Measurements from ENCODE around the gene TRAF7. TPM values are rescaled to one million over a fixed set of nuclear protein-coding genes. Genes with fewer than 3 reads are reported as not detected.
A peak's percentile ranks its signal among the peaks of the same experiment; 100 is the strongest.

Gene TRAF7
- total RNA-seq, 1 donor = 90.5 TPM

- no peak for DNase-seq (ENCODE audit: low read depth in 2 of 3, low spot score in 2 of 3)
Observed at GRCh38 chr16:2147378-2147777, 8.2 kb upstream of the TRAF7 start.

GRCh38 chr16:2147981-2148671 is 7.5 kb upstream of the TRAF7 start, which contains the start of gene RAB26:
Gene RAB26 (plus strand): TSS chr16:2148625. CDS start chr16:2148784, 159 bp downstream.
- DNase-seq (ENCODE audit: low read depth in 2 of 3, low spot score in 2 of 3) = peak in 2 of 3 donors; percentile 56

GRCh38 chr16:2148714-2149629 is 6.6 kb upstream of the TRAF7 start:
- no peak for DNase-seq (ENCODE audit: low read depth in 2 of 3, low spot score in 2 of 3)

DNA sequence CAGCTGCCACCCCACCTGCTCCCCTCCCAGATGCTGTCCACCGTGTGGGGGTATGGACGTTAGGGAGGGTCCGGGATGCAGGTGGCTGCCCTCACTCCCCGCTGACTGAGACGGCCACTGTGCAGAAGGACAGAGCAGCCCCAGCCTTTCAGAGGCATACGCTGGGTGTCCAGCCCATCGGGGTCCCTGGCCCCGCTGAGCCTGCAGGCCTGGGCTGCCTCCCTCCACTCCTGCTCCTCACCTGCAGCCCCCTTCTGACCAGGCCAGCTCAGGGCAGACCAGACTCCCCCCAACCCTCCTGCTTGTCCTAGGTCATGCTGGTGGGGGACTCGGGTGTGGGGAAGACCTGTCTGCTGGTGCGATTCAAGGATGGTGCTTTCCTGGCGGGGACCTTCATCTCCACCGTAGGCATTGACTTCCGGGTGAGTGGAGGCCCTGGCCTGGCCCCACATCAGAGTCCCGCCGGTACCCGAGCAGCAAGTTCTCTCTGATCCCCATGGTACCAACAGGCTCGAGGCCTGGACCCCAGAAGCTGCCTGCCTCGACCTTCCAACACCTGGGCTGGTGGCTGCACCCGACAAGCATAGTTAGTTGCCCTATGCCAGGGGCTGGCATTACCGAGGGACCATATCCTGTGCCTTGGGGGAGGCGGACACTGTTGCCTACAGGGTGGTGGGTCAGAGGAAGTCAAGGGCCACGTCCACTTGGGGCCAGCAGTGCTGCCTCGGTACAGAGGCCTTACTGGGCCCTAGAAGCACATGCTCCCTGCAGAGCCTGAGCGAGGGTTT is 5.8 kb upstream of the TRAF7 start:
- DNase-seq (ENCODE audit: low read depth in 2 of 3, low spot score in 2 of 3) = no peak

DNA sequence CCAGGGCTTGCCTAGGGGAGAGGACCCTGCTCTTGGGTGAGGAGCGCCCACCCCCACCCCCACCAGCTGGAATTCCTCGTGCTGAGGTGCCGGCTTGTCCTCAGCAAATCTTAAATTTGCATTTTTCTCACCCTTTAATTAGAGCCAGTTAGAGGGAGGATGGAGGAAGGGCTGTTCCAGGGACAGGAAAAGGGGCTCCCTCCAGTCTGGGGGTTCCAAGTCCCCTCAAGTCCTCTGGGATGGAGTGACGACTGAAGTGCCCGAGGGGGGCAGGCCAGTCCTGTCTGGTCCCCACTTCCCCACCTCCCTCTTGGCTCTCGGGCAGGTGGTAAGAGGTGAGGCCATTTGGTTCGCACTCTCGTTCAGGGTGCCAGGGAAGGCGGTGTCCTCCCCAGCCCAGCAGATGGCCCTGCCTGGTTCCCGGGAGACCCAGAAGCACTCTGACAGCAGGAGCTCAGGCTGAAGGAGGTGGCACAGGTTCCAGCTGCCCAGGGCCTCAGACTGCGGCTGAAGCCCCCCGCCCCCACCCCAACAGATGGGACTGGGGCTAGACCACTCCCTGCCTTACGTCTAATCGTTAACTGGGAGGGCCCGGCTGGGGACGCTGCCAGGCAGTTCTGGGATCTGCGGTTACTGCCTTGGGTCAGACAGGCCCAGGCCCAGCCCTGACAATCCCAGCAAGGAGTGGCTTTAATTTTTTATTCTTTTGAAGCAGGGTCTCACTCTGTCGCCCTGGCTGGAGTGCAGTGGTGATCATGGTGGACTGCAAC is 5.0 kb upstream of the TRAF7 start:
- no peak for DNase-seq (ENCODE audit: low read depth in 2 of 3, low spot score in 2 of 3)

- DNase-seq (ENCODE audit: low read depth in 2 of 3, low spot score in 2 of 3) = no peak
Observed at GRCh38 chr16:2151188-2152091, 4.1 kb upstream of the TRAF7 start.

GRCh38 chr16:2152695-2153506 is 2.7 kb upstream of the TRAF7 start:
- DNase-seq (ENCODE audit: low read depth in 2 of 3, low spot score in 2 of 3) = no peak

GRCh38 chr16:2154533-2155090 is 970 bp upstream of the TRAF7 start:
- no peak for DNase-seq (ENCODE audit: low read depth in 2 of 3, low spot score in 2 of 3)

GRCh38 chr16:2155977-2156848 is 631 bp downstream of the TRAF7 start:
- DNase-seq (ENCODE audit: low read depth in 2 of 3, low spot score in 2 of 3) = peak in 1 of 3 donors; percentile 26

- no peak for DNase-seq (ENCODE audit: low read depth in 2 of 3, low spot score in 2 of 3)
Observed at GRCh38 chr16:2156849-2157224, 1.3 kb downstream of the TRAF7 start.

DNA sequence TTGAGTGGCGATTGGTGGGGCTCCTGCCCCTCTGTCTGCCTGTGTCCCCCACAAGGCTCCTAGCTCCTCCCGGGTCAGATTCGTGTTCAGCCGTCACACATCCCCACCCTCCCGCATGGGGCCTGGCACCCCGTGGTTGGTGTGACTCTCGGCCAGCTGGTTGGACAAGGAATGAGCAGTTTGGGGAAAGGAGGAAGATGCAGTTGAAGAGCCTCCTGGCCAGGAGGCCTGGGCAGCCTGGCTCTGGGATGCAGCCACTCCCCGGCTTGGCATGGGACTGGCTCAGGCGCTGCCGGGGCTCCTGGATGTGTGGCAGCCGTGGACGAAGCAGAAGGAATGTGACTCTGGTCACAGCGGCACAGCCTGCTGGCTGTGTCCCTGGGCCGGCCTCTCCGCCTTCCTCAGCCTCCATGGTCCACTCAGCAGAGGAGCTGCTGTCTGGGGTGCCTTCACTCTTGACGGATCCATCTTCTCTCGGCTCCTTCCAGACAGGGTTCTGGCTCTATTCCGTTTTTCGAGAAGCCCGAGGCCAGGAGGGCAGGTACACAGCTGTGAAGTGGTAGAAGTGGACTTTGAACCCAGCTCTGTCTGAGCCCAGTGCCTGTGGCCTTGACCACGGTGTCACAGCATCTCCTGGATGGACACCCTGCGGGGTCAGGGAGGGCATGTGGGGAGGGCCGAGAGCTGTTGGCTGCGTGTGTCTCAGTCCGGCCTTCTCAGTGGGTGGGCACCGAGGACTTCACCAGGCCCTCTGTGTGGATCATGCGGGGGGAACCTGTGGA is 2.1 kb downstream of the TRAF7 start:
- DNase-seq (ENCODE audit: low read depth in 2 of 3, low spot score in 2 of 3) = no peak

DNA sequence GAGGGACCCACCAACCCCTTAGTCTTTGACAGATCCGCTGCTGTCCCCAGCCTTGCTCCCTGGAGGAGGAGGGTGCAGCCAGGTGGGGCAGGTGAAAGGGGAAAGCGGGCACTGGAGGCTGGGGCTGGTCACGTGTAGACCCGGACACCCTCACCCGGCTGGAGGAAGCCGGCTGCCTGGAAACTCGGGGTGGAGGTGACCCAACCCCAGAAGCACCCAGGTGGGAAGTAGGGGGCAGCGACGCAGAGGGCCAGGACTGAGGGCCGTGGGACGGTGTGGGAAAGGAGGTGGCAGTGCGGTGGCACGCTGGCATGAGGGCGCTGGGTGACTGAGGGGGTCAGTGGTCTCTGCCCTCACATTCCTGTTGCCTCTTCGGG is 2.7 kb downstream of the TRAF7 start:
- DNase-seq (ENCODE audit: low read depth in 2 of 3, low spot score in 2 of 3) = no peak

DNA sequence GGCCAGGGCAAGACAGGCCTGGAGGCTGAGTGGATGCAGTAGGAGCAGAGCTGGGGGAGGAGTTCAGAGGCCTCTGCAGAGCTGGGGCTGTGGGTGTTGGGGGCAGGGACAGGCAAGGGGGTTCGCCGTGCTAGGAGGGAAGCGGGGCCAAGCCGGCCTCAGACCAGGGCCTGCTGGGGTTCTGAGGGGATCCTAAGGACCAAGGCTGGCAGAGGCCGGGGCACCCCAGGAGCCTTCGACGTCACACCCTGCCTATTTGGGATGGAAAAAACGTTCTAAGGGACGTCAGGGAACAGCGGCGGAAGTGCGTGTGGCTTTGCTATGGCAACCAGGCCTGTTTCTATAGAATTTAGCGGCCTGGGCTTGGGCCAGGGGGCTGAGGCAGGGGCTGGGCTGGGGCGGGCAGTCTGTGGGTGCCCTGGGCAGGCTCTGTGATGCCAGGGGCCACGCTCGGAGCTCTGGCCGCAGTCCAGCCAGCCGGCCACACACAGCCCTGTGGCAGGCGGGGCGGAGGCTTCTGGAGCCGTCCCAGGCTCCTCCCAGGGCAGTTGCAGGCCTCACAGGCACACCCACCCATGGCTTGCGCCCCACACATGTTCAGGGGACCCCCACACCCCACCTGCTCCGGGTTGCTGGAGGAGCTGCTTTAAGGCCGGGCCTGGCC is 3.7 kb downstream of the TRAF7 start:
- DNase-seq (ENCODE audit: low read depth in 2 of 3, low spot score in 2 of 3) = no peak

DNA sequence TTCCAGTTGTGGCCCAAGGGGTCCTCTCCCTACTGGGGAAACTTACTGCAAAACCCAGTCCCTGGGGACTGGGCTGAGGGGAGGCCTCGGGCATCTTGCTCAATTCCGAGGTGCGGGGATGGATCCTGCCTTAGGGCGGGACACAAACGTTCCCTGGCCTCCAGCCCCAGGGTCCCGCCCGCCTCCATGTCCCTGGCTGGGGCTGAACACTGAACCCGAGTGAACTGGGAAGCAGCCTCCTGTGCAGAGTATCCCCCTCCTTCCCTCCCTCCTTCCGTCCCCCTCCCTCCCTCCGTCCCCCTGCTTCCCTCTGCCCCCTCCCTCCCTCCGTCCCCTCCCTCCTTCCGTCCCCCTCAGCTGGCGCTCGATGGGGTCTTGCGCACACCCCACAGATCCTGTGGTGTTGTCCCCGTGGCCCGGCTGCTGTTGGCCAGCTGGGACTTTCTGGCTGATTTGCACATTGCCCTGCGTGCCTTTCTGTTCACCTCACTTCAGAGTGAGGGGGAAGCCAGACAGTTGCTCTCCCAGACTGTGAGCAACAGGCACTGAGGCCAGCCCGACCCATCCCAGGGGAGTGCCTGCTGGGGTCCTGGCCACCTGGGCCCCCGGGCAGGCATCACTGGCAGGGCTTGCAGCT is 5.5 kb downstream of the TRAF7 start:
- DNase-seq (ENCODE audit: low read depth in 2 of 3, low spot score in 2 of 3) = no peak

DNA sequence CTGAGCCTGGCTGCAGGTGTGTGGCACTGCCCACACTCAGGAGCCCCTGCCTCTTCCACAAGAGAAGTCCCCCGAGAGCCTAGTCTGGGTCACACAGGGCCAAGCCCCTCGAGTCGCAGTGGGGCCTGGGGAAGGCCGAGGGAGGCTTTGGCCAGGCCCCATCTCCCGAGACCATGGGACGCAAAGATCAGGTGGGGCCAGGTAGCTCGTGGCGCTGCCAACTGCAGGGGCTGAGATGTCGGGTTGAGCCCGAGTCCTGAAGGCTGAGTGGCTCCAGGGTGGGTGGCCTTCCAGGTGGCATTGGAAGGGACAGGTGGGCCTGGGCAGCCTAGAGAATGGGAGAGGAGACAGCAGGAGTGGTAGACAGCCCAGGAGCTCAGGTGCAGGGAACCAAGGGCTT is 6.3 kb downstream of the TRAF7 start:
- DNase-seq (ENCODE audit: low read depth in 2 of 3, low spot score in 2 of 3) = no peak
